ENCODE results near the gene SLC12A6. TPM values are rescaled to one million over a fixed set of nuclear protein-coding genes. Genes with fewer than 3 reads are reported as not detected.

The SLC12A6 gene
- total and polyA plus RNA-seq, 2 of the 13 experiments (the other 11 are each of a cell fraction or from before 2014, with no cell fraction given), result 15.2 to 30.1 TPM

GRCh38 chr15:34246276-34246976, 91.2 kb downstream of the SLC12A6 start:
- no TSS peak for BruUV-seq (replicated peaks)
- FAIRE-seq (no peak), DNase-seq (ENCODE audit: low spot score) (no peak), ATAC-seq (no peak)
- intact Hi-C loops (cut with micrococcal nuclease; ENCODE audit: unreplicated experiment) (no loop called here), in situ Hi-C loops (cut with HindIII; ENCODE audit: extremely low pct_ligation_motif_present, low pct_unique_long_range_greater_than_20kb) (loop anchor here (25.0 kb wide), 1 partner anchor 341 kb away; the partner anchor contains the start of gene GOLGA8B)
- no peak overlapping the region for H3K9ac ChIP-seq (ENCODE audit: insufficient read depth, low read depth, low read length)
- no peak overlapping the region for H3K27ac ChIP-seq (ENCODE audit: extremely low read length, insufficient read depth, low read length)
- WGBS (ENCODE audit: low lambda C conversion rate), result 85% methylated on average over 9 of the region's 9 CpGs
- no peaks in the 10 kb centered on the region for H3K79me2 ChIP-seq (ENCODE audit: insufficient read depth, low read length)
- H3K4me2 ChIP-seq (ENCODE audit: low read depth, low read length), result no peak overlapping the region
- ChIA-PET POLR2A (no interaction called here), CTCF (ENCODE audit: low intra/inter-chr PET ratio, low total read pairs) (no interaction called here)
- no peaks in the 10 kb centered on the region for H4K20me1 ChIP-seq (ENCODE audit: insufficient read depth, low read length)
- TF ChIP-seq ZNF282 (IDR thresholded peaks at IDR 0.05; ENCODE audit: partially characterized antibody) (no peak), PCBP1 (IDR thresholded peaks at IDR 0.05; ENCODE audit: borderline replicate concordance, low read depth, low read length) (no peak), ZNF205 (CRISPR knock-in tag; IDR thresholded peaks at IDR 0.05) (no peak), ZNF552 (CRISPR knock-in tag; IDR thresholded peaks at IDR 0.05; ENCODE audit: borderline replicate concordance) (no peak), ATF7-NPFF (CRISPR knock-in tag; IDR thresholded peaks at IDR 0.05; ENCODE audit: low read depth) (no peak), XBP1 (CRISPR knock-in tag; IDR thresholded peaks at IDR 0.05) (no peak), TCF7 (IDR thresholded peaks at IDR 0.05; ENCODE audit: low read depth) (no peak), ATAD3A (CRISPR knock-in tag; IDR thresholded peaks at IDR 0.05) (no peak), JDP2 (CRISPR knock-in tag; IDR thresholded peaks at IDR 0.05; ENCODE audit: borderline replicate concordance) (no peak), ZFX (CRISPR knock-in tag; IDR thresholded peaks at IDR 0.05; ENCODE audit: low read depth) (no peak), ZSCAN30 (CRISPR knock-in tag; IDR thresholded peaks at IDR 0.05) (no peak)
- H3K27me3 ChIP-seq (ENCODE audit: control insufficient read depth in 1 of 2, insufficient read depth in 2 of 2, low read length in 2 of 2), result no peaks in the 10 kb centered on the region; a peak in 1 of 5 replicates
- no peak overlapping the region for H3K4me3 ChIP-seq (replicated peaks in 1 of 3; ENCODE audit: insufficient read depth in 1 of 3, low read depth in 2 of 3, low read length in 3 of 3)
- H3K4me1 ChIP-seq (ENCODE audit: insufficient read depth, low read length), result no peaks in the 10 kb centered on the region
- no peak overlapping the region for H2AFZ ChIP-seq (ENCODE audit: low read length)
- peaks cover 7 to 33% of the 10 kb centered on the region in 2 experiments; a peak in 4 of 5 replicates for H3K36me3 ChIP-seq (replicated peaks in 1 of 2; ENCODE audit: control insufficient read depth in 1 of 2, insufficient read depth in 2 of 2, low read length in 2 of 2)
- H3K9me3 ChIP-seq (ENCODE audit: low read length), result no peaks in the 10 kb centered on the region

All from HepG2 (cell line).